Endodermal cell (in vitro differentiated cells): Measurements from ENCODE around the gene ZNF490. TPM values are rescaled to one million over a fixed set of nuclear protein-coding genes. Genes with fewer than 3 reads are reported as not detected.
"Not testable (repeated sequence)": the region's sequence is repeated elsewhere in the genome, so short reads cannot be mapped to it uniquely, and the experiment has no call there.

ENCODE experiments used
- DNase-seq: peaks from one replicate; pipeline ENCODE4 v3.0.0-alpha.2; 2017
- H3K27ac ChIP-seq: 2 replicates; pipeline ENCODE4 v1.5.1; 2013; ENCODE audit warnings: mild to moderate bottlenecking, low read depth, low read length, moderate library complexity
- H3K27me3 ChIP-seq: 2 replicates; pipeline ENCODE4 v1.6.1; 2013; ENCODE audit warnings: mild to moderate bottlenecking, low read length, moderate library complexity; ENCODE audit not compliant: insufficient read depth, control insufficient read depth, poor library complexity, severe bottlenecking
- H3K36me3 ChIP-seq: 2 replicates; pipeline ENCODE4 v1.7.0; 2013; ENCODE audit warnings: mild to moderate bottlenecking, low read length, moderate library complexity; ENCODE audit not compliant: control insufficient read depth, insufficient read depth
- H3K4me1 ChIP-seq: one replicate; pipeline ENCODE4 v1.7.0; 2013; ENCODE audit warnings: low read length; ENCODE audit not compliant: control insufficient read depth, insufficient read depth
- H3K4me3 ChIP-seq: 2 replicates; pipeline ENCODE4 v1.5.1; 2013; ENCODE audit warnings: mild to moderate bottlenecking, low read length, moderate library complexity
- H3K9ac ChIP-seq: 2 replicates; pipeline ENCODE4 v1.6.1; 2013; ENCODE audit warnings: mild to moderate bottlenecking, low read length, moderate library complexity; ENCODE audit not compliant: poor library complexity, severe bottlenecking; ENCODE audit errors: extremely low read depth
- H3K9me3 ChIP-seq: 2 replicates; pipeline ENCODE4 v1.6.1; 2013; ENCODE audit warnings: mild to moderate bottlenecking, low read length, moderate library complexity; ENCODE audit not compliant: control insufficient read depth
- H3K27ac Mint-ChIP-seq: 2 replicates; pipeline ENCODE4 v1.8.0; 2020; ENCODE audit warnings: mixed read lengths
- H3K27me3 Mint-ChIP-seq: 2 replicates; pipeline ENCODE4 v1.8.0; 2021; ENCODE audit warnings: mild to moderate bottlenecking, mixed read lengths; ENCODE audit not compliant: insufficient read depth
- H3K36me3 Mint-ChIP-seq: 2 replicates; pipeline ENCODE4 v1.8.0; 2020; ENCODE audit warnings: low read depth, mixed read lengths
- H3K4me1 Mint-ChIP-seq: 2 replicates; pipeline ENCODE4 v1.8.0; 2020; ENCODE audit warnings: mixed read lengths
- H3K4me3 Mint-ChIP-seq: 2 replicates; pipeline ENCODE4 v1.8.0; 2020; ENCODE audit warnings: mild to moderate bottlenecking, moderate library complexity, mixed read lengths
- H3K9me3 Mint-ChIP-seq: 2 replicates; pipeline ENCODE4 v1.8.0; 2020; ENCODE audit warnings: mild to moderate bottlenecking, mixed read lengths
- CTCF ChIP-seq: fragments of 200-600 bp; sonication (generic); conservative IDR thresholded peaks from 2 replicates; pipeline ENCODE4 v1.5.0; 2021; ENCODE audit warnings: antibody characterized with exemption, mild to moderate bottlenecking
- WGBS, 2 experiments: methylation state at CpG; one replicate each; pipeline versions ENCODE4 v1.1.5 to v1.1.7; 2013; ENCODE audit warnings: missing lambda C conversion rate in 2 of 2, mixed read lengths in 1 of 2; ENCODE audit not compliant: insufficient coverage in 1 of 2, insufficient read length in 1 of 2; 5-methylcytosine and 5-hydroxymethylcytosine counted together
- total RNA-seq, 2 donors: library from RNA; stranded (reverse); fragmentation: NEBNext Ultra II Directional in 1 of 2; extraction: Animal tissue kit (Norgen Biotek cat#: 25700) in 1 of 2; gene quantifications; 2 replicates in 1 of 2; 3 replicates in 1 of 2; pipeline ENCODE4 v1.2.1, GENCODE V29; 2021

Gene ZNF490
- total RNA-seq, 2 donors from 2014 or later = 10.6 to 11.2 TPM

- 94 to 95% methylated on average over 4 of the region's 4 CpGs for WGBS, 2 experiments
- H3K9me3 ChIP-seq = peaks cover 69% of the 10 kb centered on the region
- no peak for DNase-seq
- H3K4me3 ChIP-seq = peak overlapping the region; percentile 19
- H3K9ac ChIP-seq = no peak overlapping the region
- Mint-ChIP-seq H3K27me3 (no peaks in the 10 kb centered on the region), H3K9me3 (peaks cover 86% of the 10 kb centered on the region), H3K4me3 (no peak overlapping the region), H3K27ac (no peak overlapping the region), H3K36me3 (peaks cover 77% of the 10 kb centered on the region), H3K4me1 (no peaks in the 10 kb centered on the region)
- no peak overlapping the region for H3K27ac ChIP-seq
- no peak for TF ChIP-seq CTCF
- no peaks in the 10 kb centered on the region for H3K27me3 ChIP-seq
- peaks cover 4% of the 10 kb centered on the region for H3K4me1 ChIP-seq
- H3K36me3 ChIP-seq = peaks cover 67% of the 10 kb centered on the region
Measured at GRCh38 chr19:12623361-12624031, 12.9 kb upstream of the ZNF490 start.

GRCh38 chr19:12621253-12622024, 10.8 kb upstream of the ZNF490 start:
- not testable (repeated sequence) for H3K4me1 Mint-ChIP-seq, H3K4me1 ChIP-seq, H3K4me3 Mint-ChIP-seq, H3K27ac Mint-ChIP-seq, H3K27ac ChIP-seq, H3K27me3 ChIP-seq, DNase-seq, H3K27me3 Mint-ChIP-seq
- peak overlapping the region; percentile 72 for H3K4me3 ChIP-seq
- peak overlapping the region; percentile 26 for H3K9ac ChIP-seq
- 53 to 97% methylated on average over 8 to 21 of the region's 26 CpGs for WGBS, 2 experiments
- H3K36me3 Mint-ChIP-seq = peaks cover 71% of the 10 kb centered on the region
- peaks cover 72% of the 10 kb centered on the region for H3K9me3 Mint-ChIP-seq
- peaks cover 64% of the 10 kb centered on the region for H3K36me3 ChIP-seq
- H3K9me3 ChIP-seq = peaks cover 56% of the 10 kb centered on the region

DNA sequence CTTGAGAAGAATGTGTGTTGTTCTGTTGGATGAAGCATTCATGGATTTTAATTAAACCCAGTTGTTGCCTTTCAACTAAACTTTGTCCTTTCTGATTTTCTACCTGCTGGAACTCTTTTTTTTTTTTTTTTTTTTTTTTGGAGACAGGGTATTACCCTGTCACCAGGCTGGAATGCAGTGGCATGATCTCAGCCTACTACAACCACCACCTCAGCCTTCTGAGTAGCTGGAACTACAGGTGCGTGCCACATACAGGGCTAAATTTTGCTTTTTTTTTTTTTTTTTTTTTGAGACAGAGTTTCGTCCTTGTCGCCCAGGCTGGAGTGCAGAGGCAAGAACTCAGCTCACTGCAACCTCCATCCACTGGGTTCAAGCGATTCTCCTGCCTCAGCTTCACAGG, 7.0 kb upstream of the ZNF490 start:
- Histone ChIP-seq H3K27ac (no peak overlapping the region), H3K27me3 (no peaks in the 10 kb centered on the region), H3K9me3 (peaks cover 18% of the 10 kb centered on the region), H3K9ac (no peak overlapping the region), H3K4me3 (no peak overlapping the region), H3K4me1 (peaks cover 4% of the 10 kb centered on the region), H3K36me3 (peaks cover 56% of the 10 kb centered on the region)
- H3K27ac Mint-ChIP-seq = no peak overlapping the region
- 90 to 95% methylated on average over 3 to 4 of the region's 4 CpGs for WGBS, 2 experiments
- TF ChIP-seq CTCF = no peak
- no peak overlapping the region for H3K4me3 Mint-ChIP-seq
- no peaks in the 10 kb centered on the region for H3K27me3 Mint-ChIP-seq
- H3K4me1 Mint-ChIP-seq = no peaks in the 10 kb centered on the region
- peaks cover 63% of the 10 kb centered on the region for H3K36me3 Mint-ChIP-seq
- no peak for DNase-seq
- H3K9me3 Mint-ChIP-seq = peaks cover 36% of the 10 kb centered on the region
